ENCODE data around the gene P2RX3.

The P2RX3 gene

DNA sequence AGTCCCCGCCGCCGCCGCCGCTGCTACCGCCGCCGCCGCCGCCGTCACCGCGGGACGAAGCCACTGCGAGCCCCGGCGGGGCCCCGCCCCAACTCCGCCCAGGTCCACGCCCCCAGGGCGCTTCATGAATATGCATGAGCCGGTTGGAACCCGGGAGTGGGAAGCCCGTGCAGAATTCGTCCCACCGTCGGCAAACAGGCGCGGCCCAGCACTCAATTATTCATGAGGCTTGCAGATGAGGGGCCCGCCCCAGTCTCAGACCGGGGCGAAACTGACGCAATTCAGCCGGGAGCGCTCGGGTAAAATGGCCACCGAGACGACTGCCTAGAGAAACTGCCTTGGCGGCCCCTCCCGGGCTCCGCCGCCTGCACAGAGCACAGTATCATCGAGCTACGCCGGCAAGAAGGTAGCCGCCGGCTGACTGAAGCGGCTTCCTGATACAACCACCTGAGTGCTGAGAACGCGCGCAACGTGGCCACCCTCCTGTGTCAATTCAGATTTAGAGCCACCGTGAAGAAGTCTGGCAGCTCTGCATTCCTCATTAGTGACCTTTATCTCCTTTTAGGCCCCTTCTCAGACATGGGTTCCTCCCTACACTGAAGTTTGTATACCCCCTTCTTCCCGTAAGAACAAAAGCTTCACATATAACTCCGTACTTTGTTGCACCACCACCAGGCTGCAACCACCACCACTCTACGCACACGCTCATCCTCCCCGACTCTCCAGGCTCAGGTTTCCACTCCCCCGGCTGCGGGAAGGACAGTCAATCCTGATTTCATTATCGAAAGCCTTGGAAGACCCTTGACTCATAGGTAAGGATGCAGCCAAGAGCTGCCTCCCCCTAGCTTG lies 13.0 kb upstream of the P2RX3 start, which contains the start of gene TNKS1BP1:
Gene TNKS1BP1, minus strand, starts transcription at position 67 of the 849 bp plus-strand sequence. CDS start 3,067 bp downstream, outside the sequence.
- DNase-seq (ENCODE audit: low read depth), result peak; percentile 85
- peak within 1 kb of the TSS; percentile 89 for H3K4me3 ChIP-seq (ENCODE audit: low read depth, low read length)
- TF ChIP-seq CTCF (IDR thresholded peaks at IDR 0.05; ENCODE audit: control insufficient read depth, extremely low read depth, insufficient read depth), result no peak

DNA sequence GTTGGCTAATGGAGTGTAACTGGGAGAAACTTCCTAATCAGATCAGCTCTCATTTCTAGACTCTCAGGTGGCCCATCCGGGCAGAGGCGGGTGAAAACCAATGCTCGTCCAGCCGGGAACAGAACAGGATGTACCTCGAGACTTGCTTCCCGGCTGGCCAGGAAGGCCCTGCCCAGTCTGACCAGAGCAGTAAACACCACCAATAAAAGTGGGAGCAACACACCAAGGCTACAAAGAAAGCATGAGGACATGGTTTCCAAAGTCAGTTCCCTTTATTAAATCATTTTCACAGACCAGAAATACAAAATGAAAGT lies 12.5 kb upstream of the P2RX3 start:
- H3K4me3 ChIP-seq (ENCODE audit: low read depth, low read length), result peak overlapping the region; percentile 89
- DNase-seq (ENCODE audit: low read depth), result no peak
- TF ChIP-seq CTCF (IDR thresholded peaks at IDR 0.05; ENCODE audit: control insufficient read depth, extremely low read depth, insufficient read depth), result no peak

- H3K4me3 ChIP-seq (ENCODE audit: low read depth, low read length), result no peak overlapping the region
- DNase-seq (ENCODE audit: low read depth), result no peak
- TF ChIP-seq CTCF (IDR thresholded peaks at IDR 0.05; ENCODE audit: control insufficient read depth, extremely low read depth, insufficient read depth), result no peak
These were observed 10.4 kb upstream of the P2RX3 start for GRCh38 chr11:57327721-57328120.

DNA sequence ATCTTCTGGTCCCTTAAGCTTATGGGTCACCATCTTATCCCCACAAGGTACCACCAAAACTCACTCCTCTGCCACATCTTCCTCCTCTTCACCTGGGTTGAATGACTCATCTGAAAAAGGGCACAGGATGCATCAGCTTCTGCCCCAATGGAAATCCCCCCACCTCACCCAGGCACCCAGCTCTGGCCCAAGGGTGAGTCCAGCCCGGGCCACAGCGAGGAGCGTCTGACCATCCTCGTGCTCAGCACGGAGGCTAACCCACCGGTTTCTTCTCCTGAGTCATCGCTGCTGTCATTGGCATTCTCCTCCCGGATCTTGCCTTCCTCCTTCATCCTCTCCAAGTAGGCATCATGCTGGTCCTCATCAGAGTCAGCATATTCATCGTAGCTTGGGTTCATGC lies 8.1 kb upstream of the P2RX3 start:
- TF ChIP-seq CTCF (IDR thresholded peaks at IDR 0.05; ENCODE audit: control insufficient read depth, extremely low read depth, insufficient read depth), result no peak
- no peak overlapping the region for H3K4me3 ChIP-seq (ENCODE audit: low read depth, low read length)
- no peak for DNase-seq (ENCODE audit: low read depth)

DNA sequence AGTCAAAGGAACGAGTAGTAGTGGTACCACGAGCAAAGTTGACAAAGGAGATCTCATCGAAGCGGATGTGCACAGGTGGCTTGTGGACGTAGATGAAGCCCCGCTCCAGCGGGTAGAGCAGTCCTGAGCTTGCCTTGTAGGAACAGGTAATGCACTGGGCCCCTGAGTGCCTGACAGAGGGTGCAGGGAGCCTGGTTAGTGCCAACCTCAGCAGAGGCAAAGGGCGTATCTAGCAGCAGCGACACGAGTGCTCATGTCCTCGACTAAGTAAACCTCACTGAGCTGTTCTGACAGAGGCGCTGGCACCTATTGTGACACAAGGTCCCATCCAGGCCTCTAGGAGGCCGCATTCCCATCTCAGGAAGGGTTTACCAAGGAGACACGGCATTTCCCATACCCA lies 6.4 kb upstream of the P2RX3 start:
- DNase-seq (ENCODE audit: low read depth), result no peak
- no peak overlapping the region for H3K4me3 ChIP-seq (ENCODE audit: low read depth, low read length)
- no peak for TF ChIP-seq CTCF (IDR thresholded peaks at IDR 0.05; ENCODE audit: control insufficient read depth, extremely low read depth, insufficient read depth)

DNA sequence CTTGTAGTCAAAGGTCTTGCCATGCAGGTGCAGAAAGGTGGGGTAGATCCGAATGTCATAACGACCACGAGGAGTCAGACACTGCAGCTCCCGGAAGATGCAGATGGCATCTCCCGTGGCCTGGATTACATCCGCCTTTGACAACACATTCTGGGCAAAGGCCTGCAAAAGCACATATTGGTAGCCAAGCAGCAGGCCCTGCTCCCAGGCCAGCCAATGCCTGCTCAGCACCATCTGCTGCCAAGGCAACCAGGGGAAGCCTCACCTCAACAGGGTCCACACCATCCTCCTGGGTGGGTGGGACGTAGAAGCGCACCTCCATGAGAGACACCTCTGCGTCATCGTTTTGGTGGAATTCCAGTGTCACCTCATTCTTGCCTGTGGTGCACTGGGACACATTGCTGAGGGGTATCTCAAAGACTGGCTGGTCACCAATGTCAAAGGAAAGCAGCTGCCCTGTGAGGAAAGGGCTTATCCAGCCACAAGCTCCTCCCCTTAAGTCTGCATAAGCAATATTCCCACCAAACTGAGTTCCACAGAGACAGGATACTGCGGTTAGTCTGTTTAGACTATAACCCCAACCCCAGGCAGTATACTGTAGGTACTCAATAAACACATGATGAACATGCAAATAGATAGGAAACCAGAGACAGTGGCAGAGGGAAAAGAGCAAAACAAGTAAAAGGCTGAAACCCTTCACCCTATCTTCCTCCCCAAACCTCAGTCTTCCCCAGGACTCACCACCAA lies 5.3 kb upstream of the P2RX3 start:
- H3K4me3 ChIP-seq (ENCODE audit: low read depth, low read length), result no peak overlapping the region
- DNase-seq (ENCODE audit: low read depth), result no peak
- TF ChIP-seq CTCF (IDR thresholded peaks at IDR 0.05; ENCODE audit: control insufficient read depth, extremely low read depth, insufficient read depth), result no peak

All from LNCaP clone FGC (cell line).